Measurements from ENCODE around the gene AQP12A.

- TF ChIP-seq CTCF (IDR thresholded peaks at IDR 0.05) (no peak), POLR2A (IDR thresholded peaks at IDR 0.05) (no peak), POLR2AphosphoS5 (IDR thresholded peaks at IDR 0.05) (no peak)
Observed at GRCh38 chr2:240644171-240644651, 47.5 kb upstream of the AQP12A start.
